Measurements from ENCODE around the gene MTARC2.

Gene MTARC2

GRCh38 chr1:220804202-220804586, 56.1 kb downstream of the MTARC2 start:
- no peak for DNase-seq

- DNase-seq: no peak
These were observed 58.3 kb downstream of the MTARC2 start for GRCh38 chr1:220806408-220806807.

DNA sequence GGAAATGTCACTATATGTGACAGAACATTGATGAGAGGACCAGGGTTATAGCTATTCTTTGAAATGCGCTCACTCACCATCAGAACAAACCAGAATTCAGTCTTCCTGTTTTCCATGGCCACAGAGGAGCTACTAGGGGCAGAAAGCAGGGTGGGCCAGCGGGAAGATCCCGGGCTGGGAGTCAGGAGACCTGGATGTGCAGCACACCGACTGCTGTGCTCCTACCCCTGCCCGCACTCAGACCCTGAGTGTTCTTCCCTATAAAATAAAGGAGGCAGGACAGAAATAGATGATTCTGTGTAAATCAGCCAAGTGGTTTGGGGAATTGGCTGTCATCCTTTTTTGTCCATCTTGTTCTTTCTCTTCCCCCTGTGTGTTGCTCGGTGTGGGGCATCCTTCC, 59.6 kb downstream of the MTARC2 start:
- no peak for DNase-seq

DNA sequence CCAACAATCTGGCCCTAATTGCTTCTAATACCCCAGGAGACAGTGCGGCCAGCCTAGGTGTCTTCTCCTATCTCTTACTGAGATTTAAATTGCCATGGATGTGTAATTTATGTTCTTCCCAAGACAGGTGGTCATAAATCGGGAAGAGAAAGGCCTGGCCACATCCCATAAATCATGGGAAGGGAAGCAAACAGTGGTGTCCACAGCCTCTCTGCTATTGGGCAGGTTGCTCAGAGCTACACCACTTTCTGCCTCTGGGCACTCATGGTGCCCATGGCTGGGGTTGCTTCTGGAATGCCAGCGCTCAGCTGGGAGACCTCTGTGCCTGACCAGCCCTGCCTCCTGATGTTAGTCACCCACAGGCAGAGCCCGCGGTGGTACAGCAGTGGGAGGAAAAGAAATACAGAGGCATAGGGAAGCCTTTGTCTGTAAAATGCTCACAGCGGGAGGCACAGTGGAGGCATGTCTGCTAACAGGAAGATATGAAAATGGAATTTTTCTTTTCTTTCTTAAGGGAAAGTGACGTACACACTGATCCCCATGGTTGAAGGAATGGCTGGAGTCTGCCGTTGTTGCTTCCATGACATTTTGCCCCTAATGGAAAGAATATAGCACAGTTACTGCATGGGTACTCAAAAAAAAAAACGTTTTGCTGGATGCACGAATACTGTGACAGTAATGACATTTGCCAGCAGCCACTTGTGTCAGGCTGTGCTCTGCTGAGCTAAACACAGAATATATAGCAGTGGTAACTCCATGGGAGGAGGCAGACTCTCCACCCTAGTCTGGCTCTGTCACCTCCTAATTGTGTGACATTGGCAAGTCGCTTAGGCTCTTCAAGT, 60.4 kb downstream of the MTARC2 start:
- DNase-seq: no peak

DNA sequence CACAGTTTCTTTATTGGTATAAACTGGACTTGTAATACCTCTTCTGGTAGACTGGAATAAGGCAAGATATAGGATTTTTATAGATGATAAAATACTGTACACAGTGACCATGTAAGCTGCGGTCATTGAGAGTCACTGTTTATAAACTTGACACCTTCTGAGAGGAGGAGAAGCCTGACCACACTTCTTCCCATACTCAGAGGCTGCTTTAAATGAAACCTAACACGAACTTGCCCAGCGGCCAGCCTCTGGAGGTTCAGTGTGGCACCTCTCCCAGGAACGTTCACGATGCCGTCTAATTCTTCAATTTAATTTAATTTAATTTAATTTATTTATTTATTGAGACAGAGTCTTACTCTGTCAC, 61.0 kb downstream of the MTARC2 start:
- DNase-seq: no peak

DNA sequence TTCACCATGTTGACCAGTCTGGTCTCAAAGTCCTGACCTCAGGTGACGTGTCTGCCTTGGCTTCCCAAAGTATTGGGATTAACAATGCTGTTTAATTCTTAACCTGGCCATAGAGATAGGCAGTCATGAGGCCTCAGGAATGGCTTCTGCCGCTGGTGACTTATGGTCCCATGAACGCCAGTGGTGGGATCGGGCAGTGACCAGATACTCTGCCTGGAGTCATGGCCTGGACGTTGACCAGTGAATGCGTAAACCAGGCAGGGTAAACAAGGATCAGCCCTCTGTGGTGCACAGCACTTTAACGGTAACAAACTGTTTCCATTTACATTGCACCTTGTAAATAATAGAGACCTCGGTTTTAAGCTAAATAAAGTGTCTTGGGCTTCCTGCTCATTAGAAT, 61.6 kb downstream of the MTARC2 start:
- DNase-seq: no peak

DNA sequence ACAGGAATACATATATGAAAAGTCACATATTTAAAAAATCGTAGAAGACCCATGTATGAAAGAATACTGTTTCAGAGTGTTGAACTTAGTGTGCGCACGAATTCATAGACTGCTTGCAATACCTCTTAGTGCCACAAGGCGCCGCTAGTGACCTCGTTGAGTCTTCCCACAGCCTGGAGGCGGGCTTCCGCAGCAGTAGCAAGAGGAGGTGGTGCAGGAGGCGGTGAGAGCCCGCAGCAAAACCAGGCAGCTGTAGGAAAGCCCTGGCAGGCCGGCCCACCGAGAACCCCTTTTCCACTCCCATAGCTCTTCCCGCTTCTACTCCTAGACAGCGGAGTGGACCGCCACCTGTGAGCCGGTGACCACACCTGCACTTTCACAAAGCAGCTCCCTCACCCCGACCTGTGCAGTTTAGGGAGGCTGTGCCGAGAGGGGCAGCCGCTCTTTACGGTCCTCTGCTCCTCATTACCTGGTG, 62.1 kb downstream of the MTARC2 start:
- DNase-seq: peak; percentile 9

- DNase-seq: no peak
These were observed 62.8 kb downstream of the MTARC2 start for GRCh38 chr1:220810963-220811362.

DNA sequence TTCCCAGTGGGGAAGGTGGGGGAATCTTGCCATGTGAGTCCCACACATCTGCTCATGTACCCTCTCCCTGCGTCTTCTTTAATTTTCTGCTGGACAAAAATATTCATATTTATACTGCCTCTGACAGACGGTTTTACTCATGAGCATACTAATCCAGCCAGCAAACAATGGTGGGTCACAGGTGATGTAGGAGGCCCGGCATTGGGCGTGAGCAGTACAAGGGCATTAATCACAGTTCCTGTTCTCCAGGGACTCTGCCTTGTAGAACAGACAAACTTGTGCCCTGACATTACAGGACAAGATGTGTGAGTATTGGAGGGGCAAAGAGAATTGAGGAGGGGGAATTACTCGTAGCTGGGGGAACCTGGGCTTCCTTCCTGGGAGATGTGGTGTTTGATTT, 63.6 kb downstream of the MTARC2 start:
- no peak for DNase-seq

DNA sequence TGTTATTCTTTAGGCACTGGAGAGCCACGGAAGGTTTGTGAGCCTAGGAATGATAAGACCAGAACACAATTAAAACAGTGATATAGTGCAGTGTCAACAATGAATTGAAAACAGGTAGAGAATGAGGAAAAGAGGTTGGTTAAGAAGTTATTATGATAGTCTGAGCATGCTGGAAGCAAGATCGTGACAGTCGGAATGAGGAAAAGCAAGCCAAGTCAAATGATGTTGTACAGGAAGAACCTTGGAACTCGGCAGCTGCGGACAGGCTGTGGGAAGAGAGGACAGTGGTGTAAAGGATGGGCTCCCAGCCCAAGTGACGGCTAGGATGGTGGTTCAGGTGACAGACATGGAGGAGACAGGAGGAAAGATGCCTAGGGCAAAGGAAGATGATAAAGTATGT, 64.2 kb downstream of the MTARC2 start:
- DNase-seq: no peak

DNA sequence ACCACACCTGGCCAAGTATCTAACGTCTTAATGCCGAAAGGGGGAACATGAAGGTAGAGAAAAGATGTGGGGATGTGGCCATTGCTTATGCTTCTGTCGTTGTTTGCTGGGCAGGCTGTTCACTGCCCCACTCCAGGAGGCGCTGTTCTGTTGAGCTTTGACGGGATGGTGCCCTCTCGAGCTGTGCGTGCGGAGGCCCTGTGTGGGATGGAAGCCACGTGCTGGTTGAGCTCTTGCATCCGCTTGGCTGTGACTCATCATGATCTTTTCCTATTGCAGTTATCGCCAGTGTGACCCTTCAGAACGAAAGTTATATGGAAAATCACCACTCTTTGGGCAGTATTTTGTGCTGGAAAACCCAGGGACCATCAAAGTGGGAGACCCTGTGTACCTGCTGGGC, 64.9 kb downstream of the MTARC2 start:
- no peak for DNase-seq

DNA sequence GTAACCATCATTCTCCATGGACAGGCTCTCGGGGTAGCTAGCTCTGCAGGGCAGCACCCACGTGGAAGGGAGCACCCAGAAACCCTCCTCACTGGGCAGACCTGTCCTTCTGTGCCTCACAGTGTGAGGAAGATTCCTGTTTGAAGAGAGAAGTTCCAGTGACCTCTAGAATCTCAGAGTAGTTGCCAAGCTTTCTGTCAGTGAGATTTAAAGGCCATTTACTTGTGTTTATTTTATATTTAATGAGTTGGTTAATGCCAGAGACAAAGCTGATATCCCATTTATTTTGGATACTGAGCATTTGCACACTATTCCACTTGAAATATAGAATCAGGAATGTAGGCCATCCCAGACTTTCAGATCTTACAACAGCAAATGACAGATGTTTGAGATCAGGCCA, 67.3 kb downstream of the MTARC2 start:
- DNase-seq: no peak

DNA sequence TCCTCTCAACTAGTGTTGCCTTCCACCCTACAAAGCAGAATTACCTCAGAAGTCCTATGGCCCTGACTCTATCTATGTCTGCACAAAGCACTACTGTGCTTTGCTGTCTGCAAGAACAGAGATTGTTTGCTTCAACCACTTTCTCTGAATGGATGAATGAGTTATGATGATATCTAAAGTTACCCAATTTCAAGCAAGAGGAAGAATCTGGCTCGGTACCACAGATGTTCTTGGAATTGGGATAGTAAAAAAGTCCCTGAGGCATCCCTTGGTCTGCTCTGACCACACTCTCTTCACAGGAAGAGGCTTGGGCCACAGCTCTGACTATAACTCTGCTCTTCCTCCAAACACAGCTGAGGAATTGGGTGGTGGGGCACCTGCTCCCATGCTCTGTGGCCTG, 69.8 kb downstream of the MTARC2 start:
- DNase-seq: no peak

DNA sequence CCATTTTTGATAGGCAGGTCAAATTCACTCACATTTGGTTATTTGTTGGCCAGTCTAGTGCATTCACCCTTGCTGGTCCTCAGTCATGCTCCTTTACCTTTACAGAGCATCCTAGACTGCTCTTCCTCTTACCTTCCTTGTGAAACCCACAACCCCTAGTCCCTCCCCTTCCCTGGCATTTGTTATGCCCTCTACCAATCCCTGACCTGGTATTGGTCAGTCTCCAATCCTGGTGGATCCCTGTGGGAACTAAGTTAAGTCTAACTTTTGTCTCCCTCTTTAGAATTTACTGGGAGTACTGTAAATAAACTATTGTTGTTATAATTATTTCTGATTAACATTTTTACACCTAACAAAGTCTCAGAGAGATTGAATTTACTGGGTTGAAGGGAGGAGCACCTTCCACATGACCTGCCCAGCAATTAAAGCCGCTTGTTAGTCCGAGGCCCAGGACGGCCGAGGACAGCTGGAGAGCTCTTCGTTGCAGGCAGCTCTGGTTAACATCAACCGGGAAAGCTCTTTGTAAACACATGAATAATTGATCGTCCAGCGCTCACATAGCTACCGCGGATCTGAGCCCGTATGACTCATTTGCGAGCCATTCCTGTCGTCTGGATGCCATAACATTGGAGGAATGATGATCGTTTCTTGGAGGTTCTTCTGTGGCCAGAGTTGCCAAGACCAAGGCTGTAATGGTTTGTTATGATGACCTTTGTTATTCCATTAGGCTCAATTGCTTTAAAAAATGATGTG, 70.5 kb downstream of the MTARC2 start:
- DNase-seq: no peak

DNA sequence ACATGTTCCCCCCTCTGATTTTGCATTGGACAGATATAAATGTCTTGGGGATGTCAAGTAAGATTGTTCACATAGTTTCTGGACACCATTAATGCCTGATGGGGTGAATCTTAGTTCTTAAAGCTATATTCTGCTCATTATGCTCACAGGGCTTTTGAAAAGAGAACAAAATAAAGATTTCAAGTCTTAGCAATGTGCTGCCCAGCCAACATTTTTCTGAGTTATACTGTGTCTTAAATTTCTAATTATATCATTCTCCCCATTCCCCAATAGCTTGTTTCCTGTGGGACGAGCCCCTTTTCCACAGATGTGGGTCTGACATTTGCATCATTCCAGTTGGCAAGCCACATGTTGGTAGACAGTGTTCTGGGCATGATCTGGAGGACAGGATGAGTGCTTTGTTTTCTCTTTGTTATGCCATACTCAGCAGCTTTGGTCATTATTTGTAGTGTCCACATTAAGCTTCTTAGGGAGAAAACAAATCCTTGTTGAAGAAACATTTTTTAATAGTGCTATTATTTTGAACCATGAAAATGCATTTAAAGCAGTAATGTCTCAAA, 71.4 kb downstream of the MTARC2 start:
- DNase-seq: no peak

DNA sequence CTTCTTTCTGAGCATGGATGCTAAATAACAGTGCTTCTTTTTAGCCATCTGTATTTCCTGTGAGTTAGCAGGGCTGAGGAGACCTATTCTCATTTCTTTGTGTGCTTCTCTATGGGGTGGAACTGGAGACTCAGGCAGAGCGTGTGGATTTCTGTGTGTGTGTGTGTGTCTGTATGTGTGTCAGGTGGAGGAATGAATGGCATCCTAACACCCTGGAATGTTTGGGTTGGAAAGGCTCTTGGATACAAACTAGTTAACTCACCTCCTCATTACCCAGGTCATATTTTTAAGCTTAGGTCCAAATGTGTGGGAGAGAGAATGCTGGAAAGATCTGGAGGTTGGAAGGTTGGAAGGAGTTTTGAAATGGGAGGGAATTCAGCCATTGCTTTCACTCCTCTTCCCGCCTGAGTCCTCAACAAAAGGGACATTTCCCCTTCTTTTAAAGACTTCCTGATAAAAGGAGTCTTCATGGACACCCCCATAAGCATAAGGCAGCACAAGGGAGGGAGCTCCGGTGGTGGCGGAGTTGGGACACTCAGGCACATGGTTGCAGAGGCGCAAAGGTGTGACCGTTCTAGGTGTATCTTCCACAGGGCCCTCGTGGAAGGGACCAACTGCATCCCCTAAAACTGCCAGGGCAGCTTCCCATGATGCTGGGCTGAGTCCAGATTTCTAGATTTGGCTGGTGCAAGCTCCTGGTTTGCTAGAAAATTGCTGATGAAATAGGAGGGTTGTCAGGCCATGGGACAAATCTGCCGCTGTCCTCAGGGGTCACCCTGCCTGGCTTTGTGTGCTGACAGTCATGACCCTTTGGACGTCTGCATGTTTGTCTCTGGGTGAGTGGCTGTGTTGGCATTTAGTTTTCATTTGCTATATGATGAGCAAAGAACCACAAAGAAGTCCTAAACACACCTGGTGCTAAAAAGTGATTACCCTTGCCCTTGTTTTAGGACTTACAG, 76.2 kb downstream of the MTARC2 start:
- DNase-seq: no peak

DNA sequence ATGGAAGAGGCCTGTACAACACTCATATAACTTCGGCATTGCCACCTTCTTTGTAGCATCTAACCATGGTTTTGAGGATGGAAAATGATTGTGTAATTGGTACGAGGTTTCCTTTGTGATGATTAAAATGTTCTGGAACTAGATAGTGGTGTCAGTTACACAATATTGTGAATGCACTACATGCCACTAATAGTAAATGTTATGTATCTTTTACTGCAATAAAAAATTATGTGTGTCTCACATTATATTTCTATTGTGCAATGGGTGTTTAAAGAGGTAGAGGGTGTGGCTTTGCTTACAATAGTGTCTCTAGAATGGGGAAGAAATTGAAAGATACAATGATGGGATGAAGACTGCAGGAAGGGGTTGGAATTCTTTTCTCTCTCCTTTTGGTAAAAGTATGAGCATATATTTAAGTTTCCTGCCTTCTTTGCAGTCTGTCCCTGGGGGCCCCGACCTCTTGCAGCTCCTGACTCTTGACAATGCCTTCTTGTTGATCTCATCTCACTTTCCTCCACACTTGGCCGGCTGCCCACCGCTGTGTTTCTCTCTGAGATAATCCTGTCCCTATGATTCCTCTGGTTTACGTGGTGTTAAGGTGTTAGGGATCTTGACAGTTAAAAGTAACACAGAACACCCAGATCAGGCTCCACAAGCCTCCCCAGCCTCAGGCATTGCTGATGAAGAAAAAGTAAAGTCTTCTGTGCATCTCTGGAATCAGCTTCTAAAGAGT, 77.9 kb downstream of the MTARC2 start:
- DNase-seq: no peak

DNA sequence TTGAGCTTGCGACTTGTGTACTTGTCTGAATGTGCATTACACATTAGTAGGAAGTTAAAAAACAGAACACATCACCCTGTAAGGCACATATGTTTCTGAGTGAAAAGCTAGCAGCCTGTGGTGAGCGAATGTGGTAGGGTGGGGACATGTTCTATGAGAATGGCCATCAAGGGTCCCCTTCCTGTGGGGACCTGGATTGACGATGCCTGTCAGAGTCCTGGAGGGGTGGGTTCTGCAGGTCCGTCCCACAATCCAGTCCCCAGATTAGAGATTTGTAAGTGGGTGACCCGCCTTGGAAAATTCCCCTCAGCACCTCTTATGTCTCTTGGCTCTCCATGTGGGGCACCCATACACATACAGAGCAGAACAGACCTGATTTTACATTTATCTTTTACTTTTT, 78.6 kb downstream of the MTARC2 start:
- no peak for DNase-seq

DNA sequence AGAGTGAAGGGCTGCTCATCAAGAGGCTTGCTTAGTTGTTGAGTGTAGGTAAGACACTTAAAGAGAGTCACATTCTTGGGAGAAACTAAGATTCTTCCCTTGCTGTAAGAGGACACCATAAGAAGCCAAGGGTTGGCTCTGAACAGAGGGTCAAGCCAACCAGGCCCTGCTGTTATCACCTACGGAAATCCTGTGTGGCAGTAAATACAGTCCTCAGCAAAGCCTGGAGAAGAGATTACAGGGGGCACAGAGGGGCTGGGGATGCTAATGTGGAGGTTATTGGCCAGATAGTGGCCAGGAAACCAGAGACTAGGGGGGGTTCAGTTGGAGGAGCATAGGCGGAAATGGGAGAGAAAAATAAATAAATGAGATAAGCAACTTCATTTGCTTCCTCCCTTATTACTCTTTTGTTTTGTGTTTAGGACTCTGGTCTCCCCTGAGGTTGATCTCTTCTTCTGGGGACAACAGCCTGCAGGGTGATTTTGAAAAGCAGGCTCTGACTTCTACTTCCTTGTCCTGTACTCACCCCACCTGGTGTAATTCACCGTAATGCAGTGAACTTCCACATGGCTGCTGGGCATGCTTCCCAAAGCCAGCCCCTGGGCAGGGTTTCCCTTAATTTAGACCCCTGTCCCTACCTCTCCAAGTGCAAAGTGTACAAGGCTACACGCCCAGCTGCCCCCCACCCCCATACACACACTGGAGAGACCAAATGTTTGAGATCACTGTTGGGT, 79.5 kb downstream of the MTARC2 start:
- DNase-seq: no peak

DNA sequence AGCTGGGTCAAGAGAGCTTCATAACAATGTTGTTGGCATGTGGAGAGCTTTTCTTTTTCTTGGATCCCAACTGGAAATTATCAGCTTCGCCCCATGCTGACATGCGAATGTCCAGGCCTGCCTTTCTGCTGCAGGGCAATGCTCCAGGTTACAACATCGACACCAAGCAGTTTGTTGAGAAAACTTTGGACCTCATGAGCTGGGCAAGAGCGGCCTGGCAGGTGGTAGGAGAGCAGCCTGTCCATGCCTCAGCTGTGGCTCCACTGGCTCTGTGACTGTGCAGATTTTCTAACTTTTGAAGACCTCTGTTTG, 80.0 kb downstream of the MTARC2 start:
- no peak for DNase-seq

DNA sequence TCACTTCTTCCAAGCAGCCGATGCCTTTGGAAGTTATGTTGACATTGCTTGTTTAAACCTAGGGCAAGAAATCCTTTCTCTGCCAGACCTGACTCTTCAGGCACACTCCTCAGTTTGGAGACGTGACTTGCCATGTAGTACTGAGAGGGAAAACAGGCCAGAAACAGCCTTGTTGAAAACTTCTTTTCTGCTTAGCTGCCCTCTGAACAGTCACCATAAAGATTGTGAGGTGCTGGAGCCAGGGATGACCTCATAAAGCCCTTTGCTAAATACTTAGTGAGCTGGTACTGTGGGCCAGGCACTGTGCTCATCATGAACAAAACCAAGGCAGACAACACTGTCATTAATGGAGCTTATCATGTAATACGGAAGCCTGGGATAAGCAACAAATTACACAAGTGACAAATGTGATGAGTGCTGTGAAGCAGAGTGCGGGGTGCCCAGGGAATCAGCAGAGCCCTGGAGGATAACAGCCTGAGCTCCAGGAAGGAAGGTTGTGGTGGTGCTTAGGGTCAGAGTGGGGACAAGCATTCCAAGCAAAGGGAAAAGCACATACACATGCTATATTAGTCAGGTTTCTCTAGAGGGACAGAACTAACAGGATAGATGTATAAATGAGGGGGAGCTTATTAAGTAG, 80.9 kb downstream of the MTARC2 start:
- DNase-seq: no peak

All from NCI-H1436 treated with DMSO at 0.1 percent for 48 hours (cell line).